ENCODE data around the gene SYNDIG1. TPM values are rescaled to one million over a fixed set of nuclear protein-coding genes. Genes with fewer than 3 reads are reported as not detected.

SYNDIG1 gene
- total RNA-seq, 1 experiment from 2014 or later: 17.9 TPM

DNA sequence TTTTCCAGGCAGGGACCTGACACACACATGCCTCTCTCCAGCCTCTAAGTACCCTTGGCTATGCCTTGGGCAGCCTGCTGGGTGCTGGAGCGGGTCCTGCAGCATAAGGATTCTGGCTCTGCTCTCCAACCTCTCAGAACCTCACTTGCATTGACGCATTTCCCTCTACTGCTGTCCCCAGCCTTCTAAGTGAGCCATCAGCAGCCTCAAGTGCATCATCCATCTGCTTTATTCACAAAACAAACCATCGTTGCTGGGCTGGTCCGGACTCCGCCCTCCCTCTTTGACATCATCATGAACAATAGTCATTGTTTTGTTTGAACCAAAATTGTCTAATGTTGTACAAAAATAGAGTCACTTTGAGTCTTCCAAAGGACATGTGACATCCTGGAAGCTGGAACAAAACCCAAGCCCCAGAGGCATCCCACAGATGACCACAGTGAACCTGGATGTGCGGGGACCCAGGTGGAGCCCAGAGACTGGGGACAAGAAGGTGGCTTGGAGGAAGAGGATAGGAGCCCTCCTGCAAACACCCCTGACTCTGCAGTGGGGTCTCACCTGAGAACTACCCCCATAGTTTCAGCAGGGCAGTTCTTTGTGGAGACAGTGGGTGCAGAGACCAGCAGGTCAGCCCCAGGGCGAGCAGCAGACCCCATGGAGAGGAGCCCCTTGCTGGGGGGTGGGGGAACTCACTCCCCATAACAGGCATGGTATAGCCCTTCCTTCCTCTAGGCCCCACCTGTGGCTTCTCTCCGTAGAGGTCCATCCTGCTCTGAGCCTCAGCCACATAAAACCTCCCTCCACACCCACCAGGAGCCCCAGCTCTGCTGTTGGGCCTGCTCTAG is 230.1 kb downstream of the SYNDIG1 start:
- no peaks in the 10 kb centered on the region for H3K9me3 ChIP-seq (ENCODE audit: low read depth, low read length, poor library complexity, severe bottlenecking)
- ChIA-PET POLR2A (ENCODE audit: low non-redundant PET) (no interaction called here), CTCF (no interaction called here)
- no peaks in the 10 kb centered on the region for H3K36me3 ChIP-seq (ENCODE audit: insufficient read depth, low read length, poor library complexity, severe bottlenecking)
- no peaks in the 10 kb centered on the region for H3K27me3 ChIP-seq (replicated peaks; ENCODE audit: insufficient read depth, low read depth, low read length, poor library complexity)
- TF ChIP-seq EZH2 (IDR thresholded peaks at IDR 0.05; ENCODE audit: borderline replicate concordance, low read depth, low read length, poor library complexity, severe bottlenecking): no peak
- TF ChIP-seq, protein P1, sequence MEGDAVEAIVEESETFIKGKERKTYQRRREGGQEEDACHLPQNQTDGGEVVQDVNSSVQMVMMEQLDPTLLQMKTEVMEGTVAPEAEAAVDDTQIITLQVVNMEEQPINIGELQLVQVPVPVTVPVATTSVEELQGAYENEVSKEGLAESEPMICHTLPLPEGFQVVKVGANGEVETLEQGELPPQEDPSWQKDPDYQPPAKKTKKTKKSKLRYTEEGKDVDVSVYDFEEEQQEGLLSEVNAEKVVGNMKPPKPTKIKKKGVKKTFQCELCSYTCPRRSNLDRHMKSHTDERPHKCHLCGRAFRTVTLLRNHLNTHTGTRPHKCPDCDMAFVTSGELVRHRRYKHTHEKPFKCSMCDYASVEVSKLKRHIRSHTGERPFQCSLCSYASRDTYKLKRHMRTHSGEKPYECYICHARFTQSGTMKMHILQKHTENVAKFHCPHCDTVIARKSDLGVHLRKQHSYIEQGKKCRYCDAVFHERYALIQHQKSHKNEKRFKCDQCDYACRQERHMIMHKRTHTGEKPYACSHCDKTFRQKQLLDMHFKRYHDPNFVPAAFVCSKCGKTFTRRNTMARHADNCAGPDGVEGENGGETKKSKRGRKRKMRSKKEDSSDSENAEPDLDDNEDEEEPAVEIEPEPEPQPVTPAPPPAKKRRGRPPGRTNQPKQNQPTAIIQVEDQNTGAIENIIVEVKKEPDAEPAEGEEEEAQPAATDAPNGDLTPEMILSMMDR (conservative IDR thresholded peaks at IDR 0.05; ENCODE audit: low read depth, low read length): no peak
- no peak overlapping the region for H3K4me3 ChIP-seq (ENCODE audit: low read depth, low read length, poor library complexity, severe bottlenecking)
- intact Hi-C loops (cut with micrococcal nuclease; ENCODE audit: unreplicated experiment): no loop called here
- peaks cover 6% of the 10 kb centered on the region for H3K4me1 ChIP-seq (ENCODE audit: insufficient read depth, low read length, poor library complexity, severe bottlenecking)
- no TSS peak for BruUV-seq (replicated peaks)
- H3K27ac ChIP-seq (ENCODE audit: low read depth, low read length, poor library complexity, severe bottlenecking): no peak overlapping the region
- no peak for DNase-seq (ENCODE audit: low spot score)

DNA sequence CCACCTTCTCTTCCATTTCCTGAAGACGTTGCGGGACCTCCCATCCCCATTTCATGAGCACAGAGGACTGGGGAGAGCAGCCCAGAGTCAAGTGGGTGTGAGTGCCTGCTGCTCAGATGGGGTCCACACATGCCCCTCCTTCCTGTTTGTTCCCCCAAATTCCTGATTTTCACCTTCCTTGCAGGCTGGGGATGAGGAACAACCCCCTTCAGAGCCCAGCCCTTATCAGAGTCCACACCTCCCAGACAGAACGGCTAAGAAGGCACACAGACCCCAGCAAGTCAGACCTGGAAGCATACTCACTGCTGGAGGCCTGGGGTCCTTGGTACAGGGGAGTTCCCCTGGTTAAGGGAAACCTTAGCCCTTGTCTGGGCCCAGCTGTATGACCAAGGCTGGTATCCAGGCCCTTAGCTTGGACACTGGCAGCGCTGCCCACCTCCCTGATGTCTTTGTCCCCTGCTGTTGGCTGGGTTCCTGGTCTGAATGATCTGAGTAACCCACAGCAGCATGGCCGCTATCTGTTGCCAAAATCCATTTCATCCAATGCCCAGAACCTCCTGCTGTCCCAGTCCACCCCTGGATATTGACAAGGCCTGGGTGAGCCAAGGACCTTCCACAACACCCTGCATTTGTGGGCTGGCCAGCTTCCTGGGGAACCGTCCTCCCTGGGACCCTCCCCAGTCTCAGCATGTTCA is 230.9 kb downstream of the SYNDIG1 start:
- Histone ChIP-seq H3K4me1 (ENCODE audit: insufficient read depth, low read length, poor library complexity, severe bottlenecking) (no peaks in the 10 kb centered on the region), H3K4me3 (ENCODE audit: low read depth, low read length, poor library complexity, severe bottlenecking) (no peak overlapping the region), H3K27ac (ENCODE audit: low read depth, low read length, poor library complexity, severe bottlenecking) (no peak overlapping the region), H3K27me3 (replicated peaks; ENCODE audit: insufficient read depth, low read depth, low read length, poor library complexity) (no peaks in the 10 kb centered on the region), H3K9me3 (ENCODE audit: low read depth, low read length, poor library complexity, severe bottlenecking) (no peaks in the 10 kb centered on the region), H3K36me3 (ENCODE audit: insufficient read depth, low read length, poor library complexity, severe bottlenecking) (no peaks in the 10 kb centered on the region)
- BruUV-seq (replicated peaks): no TSS peak
- intact Hi-C loops (cut with micrococcal nuclease; ENCODE audit: unreplicated experiment): no loop called here
- ChIA-PET CTCF (no interaction called here), POLR2A (ENCODE audit: low non-redundant PET) (no interaction called here)
- TF ChIP-seq EZH2 (IDR thresholded peaks at IDR 0.05; ENCODE audit: borderline replicate concordance, low read depth, low read length, poor library complexity, severe bottlenecking): no peak
- TF ChIP-seq, protein P1 (conservative IDR thresholded peaks at IDR 0.05; ENCODE audit: low read depth, low read length): no peak
- DNase-seq (ENCODE audit: low spot score): no peak

DNA sequence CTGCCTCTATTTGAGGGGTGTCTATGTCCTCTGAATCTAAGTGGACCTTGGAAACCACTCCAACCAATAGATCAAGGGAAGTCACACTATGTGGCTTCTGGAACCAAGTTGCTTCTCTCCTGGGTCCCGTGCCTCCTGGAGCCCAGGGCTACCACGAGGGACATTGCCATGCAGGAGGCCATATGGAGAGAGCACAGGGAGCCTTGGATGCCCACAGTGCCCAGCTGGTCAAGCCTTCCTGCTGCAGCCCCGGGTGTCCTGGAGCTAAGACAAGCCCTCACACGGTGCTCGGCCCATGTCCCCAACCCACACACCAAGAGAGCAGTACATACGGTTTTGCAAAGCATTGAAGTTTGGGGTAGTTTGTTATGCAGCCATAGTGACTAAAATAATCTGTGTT is 231.6 kb downstream of the SYNDIG1 start:
- no peaks in the 10 kb centered on the region for H3K9me3 ChIP-seq (ENCODE audit: low read depth, low read length, poor library complexity, severe bottlenecking)
- intact Hi-C loops (cut with micrococcal nuclease; ENCODE audit: unreplicated experiment): no loop called here
- ChIA-PET CTCF (no interaction called here), POLR2A (ENCODE audit: low non-redundant PET) (no interaction called here)
- no peaks in the 10 kb centered on the region for H3K4me1 ChIP-seq (ENCODE audit: insufficient read depth, low read length, poor library complexity, severe bottlenecking)
- DNase-seq (ENCODE audit: low spot score): no peak
- TF ChIP-seq EZH2 (IDR thresholded peaks at IDR 0.05; ENCODE audit: borderline replicate concordance, low read depth, low read length, poor library complexity, severe bottlenecking): no peak
- TF ChIP-seq, protein P1 (conservative IDR thresholded peaks at IDR 0.05; ENCODE audit: low read depth, low read length): no peak
- H3K27me3 ChIP-seq (replicated peaks; ENCODE audit: insufficient read depth, low read depth, low read length, poor library complexity): no peaks in the 10 kb centered on the region
- BruUV-seq (replicated peaks): no TSS peak
- H3K4me3 ChIP-seq (ENCODE audit: low read depth, low read length, poor library complexity, severe bottlenecking): no peak overlapping the region
- H3K27ac ChIP-seq (ENCODE audit: low read depth, low read length, poor library complexity, severe bottlenecking): no peak overlapping the region
- no peaks in the 10 kb centered on the region for H3K36me3 ChIP-seq (ENCODE audit: insufficient read depth, low read length, poor library complexity, severe bottlenecking)

Measured in A673 (cell line).